Fibroblast of lung (primary cell): ENCODE measurements around the gene CCDC88C. TPM values are rescaled to one million over a fixed set of nuclear protein-coding genes. Genes with fewer than 3 reads are reported as not detected.

Experiments
- DNase-seq, 2 donors: peaks; one replicate each; pipeline versions ENCODE4 v3.0.0 to v3.0.0-alpha.2; 2010; ENCODE audit warnings: low read depth in 2 of 2
- H2AFZ ChIP-seq: 2 replicates; pipeline ENCODE4 v1.5.1; 2012; ENCODE audit warnings: low read length, control low read depth, inconsistent platforms
- H3K27ac ChIP-seq: 2 replicates; pipeline ENCODE4 v1.5.1; 2011; ENCODE audit warnings: low read length, control low read depth; ENCODE audit not compliant: insufficient read depth
- H3K27me3 ChIP-seq: 2 replicates; pipeline ENCODE4 v1.5.1; 2011; ENCODE audit warnings: mild to moderate bottlenecking, low read length; ENCODE audit not compliant: control insufficient read depth, insufficient read depth
- H3K36me3 ChIP-seq: 2 replicates; pipeline ENCODE4 v1.5.1; 2011; ENCODE audit warnings: low read length; ENCODE audit not compliant: control insufficient read depth, insufficient read depth
- H3K4me1 ChIP-seq: 2 replicates; pipeline ENCODE4 v1.5.1; 2011; ENCODE audit warnings: low read length; ENCODE audit not compliant: control insufficient read depth, insufficient read depth; ENCODE audit errors: extremely low read depth
- H3K4me2 ChIP-seq: 2 replicates; pipeline ENCODE4 v1.5.1; 2011; ENCODE audit warnings: low read length, control low read depth; ENCODE audit not compliant: insufficient read depth; ENCODE audit errors: extremely low read depth
- H3K4me3 ChIP-seq, 4 experiments: fragments of 200-600 bp in 1 of 4; sonication (generic) in 1 of 4; replicated peaks in 1 of 4; 2 replicates each; pipeline ENCODE4 v1.5.1; 2011 to 2016; ENCODE audit warnings: low read length in 4 of 4, low read depth in 3 of 4, mild to moderate bottlenecking in 3 of 4, control low read depth in 2 of 4, inconsistent platforms in 1 of 4, mixed read lengths in 1 of 4; ENCODE audit not compliant: insufficient read depth in 1 of 4; ENCODE audit errors: control extremely low read depth in 1 of 4
- H3K79me2 ChIP-seq: 2 replicates; pipeline ENCODE4 v1.5.1; 2012; ENCODE audit warnings: mild to moderate bottlenecking, low read length, inconsistent platforms; ENCODE audit not compliant: control insufficient read depth, insufficient read depth
- H3K9ac ChIP-seq: 2 replicates; pipeline ENCODE4 v1.5.1; 2011; ENCODE audit warnings: mild to moderate bottlenecking, low read length, control low read depth; ENCODE audit not compliant: insufficient read depth
- H3K9me3 ChIP-seq: 2 replicates; pipeline ENCODE4 v1.5.1; 2012; ENCODE audit warnings: low read depth, low read length; ENCODE audit not compliant: control insufficient read depth, insufficient read depth
- H4K20me1 ChIP-seq: 2 replicates; pipeline ENCODE4 v1.5.1; 2011; ENCODE audit warnings: low read length; ENCODE audit not compliant: control insufficient read depth, insufficient read depth; ENCODE audit errors: extremely low read depth
- EZH2 ChIP-seq: IDR thresholded peaks from 2 replicates; pipeline ENCODE4 v1.5.1; 2012; ENCODE audit warnings: low read length, control low read depth, mild to moderate bottlenecking; ENCODE audit errors: missing control alignments
- polyA plus RNA-seq, 2 donors: library from polyadenylated mRNA; depleted of rRNA in 1 of 2; stranded (reverse) in 1 of 2; unstranded in 1 of 2; fragments of >200 nt; gene quantifications; 2 replicates each; pipeline ENCODE4 v1.2.1, GENCODE V29; 2011 to 2012; ENCODE audit warnings: missing spikeins in 1 of 2
- total RNA-seq: library from RNA; depleted of rRNA; stranded (reverse); fragments of >200 nt; gene quantifications from 2 replicates; pipeline ENCODE4 v1.2.1, GENCODE V29; 2014
- TF ChIP-seq, protein P1 (sequence below), 2 donors: IDR thresholded peaks in 1 of 2; conservative IDR thresholded peaks in 1 of 2; 1 replicate in 1 of 2; 2 replicates in 1 of 2; pipeline ENCODE4 v1.5.1; 2011 to 2012; ENCODE audit warnings: low read length in 2 of 2, control low read depth in 1 of 2, inconsistent platforms in 1 of 2, low read depth in 1 of 2, mild to moderate bottlenecking in 1 of 2

The CCDC88C gene
- total and polyA plus RNA-seq, 2 donors (not counting 1 experiment from before 2014, with no cell fraction given): 0.02 to 0.17 TPM

DNA sequence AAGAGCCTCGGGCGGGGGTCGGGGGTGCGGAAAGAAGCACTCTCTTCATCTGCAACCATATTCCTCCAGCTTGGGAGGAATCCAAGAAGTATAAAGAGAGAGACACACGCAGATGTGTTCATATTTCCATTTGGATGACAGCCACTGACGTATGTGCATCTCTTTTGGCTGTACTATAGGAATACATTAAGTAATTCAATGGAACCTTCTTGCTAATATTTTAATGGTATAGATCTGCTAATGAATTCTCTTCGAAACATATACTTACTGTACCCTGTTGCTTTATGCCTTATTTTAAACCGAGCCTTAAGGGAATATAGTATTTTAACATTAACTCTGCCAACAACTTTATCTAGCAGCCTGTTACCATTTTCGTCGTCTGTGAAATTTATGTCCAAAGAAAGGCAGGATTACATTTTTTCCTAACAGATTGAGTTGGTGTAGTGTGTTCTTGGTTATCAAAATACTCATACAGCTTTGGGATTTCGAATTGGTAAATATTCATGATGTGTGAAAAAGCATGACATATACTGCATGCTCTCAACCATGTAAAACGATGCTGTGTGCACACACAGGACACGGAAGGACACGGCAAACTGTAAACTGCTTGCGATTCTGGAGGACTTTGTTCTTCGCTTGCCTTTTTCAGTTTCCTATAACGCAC, 84.5 kb downstream of the CCDC88C start:
- H3K9ac ChIP-seq: no peak overlapping the region
- H3K27ac ChIP-seq: no peak overlapping the region
- H4K20me1 ChIP-seq: no peaks in the 10 kb centered on the region
- H3K27me3 ChIP-seq: peaks cover 4% of the 10 kb centered on the region
- H3K4me2 ChIP-seq: no peak overlapping the region
- no peak for TF ChIP-seq EZH2
- TF ChIP-seq, protein P1, sequence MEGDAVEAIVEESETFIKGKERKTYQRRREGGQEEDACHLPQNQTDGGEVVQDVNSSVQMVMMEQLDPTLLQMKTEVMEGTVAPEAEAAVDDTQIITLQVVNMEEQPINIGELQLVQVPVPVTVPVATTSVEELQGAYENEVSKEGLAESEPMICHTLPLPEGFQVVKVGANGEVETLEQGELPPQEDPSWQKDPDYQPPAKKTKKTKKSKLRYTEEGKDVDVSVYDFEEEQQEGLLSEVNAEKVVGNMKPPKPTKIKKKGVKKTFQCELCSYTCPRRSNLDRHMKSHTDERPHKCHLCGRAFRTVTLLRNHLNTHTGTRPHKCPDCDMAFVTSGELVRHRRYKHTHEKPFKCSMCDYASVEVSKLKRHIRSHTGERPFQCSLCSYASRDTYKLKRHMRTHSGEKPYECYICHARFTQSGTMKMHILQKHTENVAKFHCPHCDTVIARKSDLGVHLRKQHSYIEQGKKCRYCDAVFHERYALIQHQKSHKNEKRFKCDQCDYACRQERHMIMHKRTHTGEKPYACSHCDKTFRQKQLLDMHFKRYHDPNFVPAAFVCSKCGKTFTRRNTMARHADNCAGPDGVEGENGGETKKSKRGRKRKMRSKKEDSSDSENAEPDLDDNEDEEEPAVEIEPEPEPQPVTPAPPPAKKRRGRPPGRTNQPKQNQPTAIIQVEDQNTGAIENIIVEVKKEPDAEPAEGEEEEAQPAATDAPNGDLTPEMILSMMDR (conservative IDR thresholded peaks at IDR 0.05 in 1 of 2, IDR thresholded peaks at IDR 0.05 in 1 of 2; ENCODE audit: low read depth in 1 of 2, low read length in 2 of 2): no peak
- H3K4me1 ChIP-seq: no peaks in the 10 kb centered on the region
- H2AFZ ChIP-seq: no peak overlapping the region
- H3K36me3 ChIP-seq: no peaks in the 10 kb centered on the region
- H3K4me3 ChIP-seq: no peak overlapping the region
- H3K79me2 ChIP-seq: no peaks in the 10 kb centered on the region
- no peaks in the 10 kb centered on the region for H3K9me3 ChIP-seq
- DNase-seq: peak in 1 of 2 donors; percentile 12

GRCh38 chr14:91332171-91332985, 85.2 kb downstream of the CCDC88C start:
- peaks cover 4% of the 10 kb centered on the region for H3K27me3 ChIP-seq
- H3K4me3 ChIP-seq: no peak overlapping the region
- no peaks in the 10 kb centered on the region for H3K4me1 ChIP-seq
- no peaks in the 10 kb centered on the region for H3K36me3 ChIP-seq
- H3K27ac ChIP-seq: no peak overlapping the region
- no peak overlapping the region for H2AFZ ChIP-seq
- no peaks in the 10 kb centered on the region for H3K9me3 ChIP-seq
- no peaks in the 10 kb centered on the region for H4K20me1 ChIP-seq
- no peak for DNase-seq
- TF ChIP-seq, protein P1 (conservative IDR thresholded peaks at IDR 0.05 in 1 of 2, IDR thresholded peaks at IDR 0.05 in 1 of 2; ENCODE audit: low read depth in 1 of 2, low read length in 2 of 2): no peak
- no peak for TF ChIP-seq EZH2
- H3K4me2 ChIP-seq: no peak overlapping the region
- H3K9ac ChIP-seq: no peak overlapping the region
- no peaks in the 10 kb centered on the region for H3K79me2 ChIP-seq

DNA sequence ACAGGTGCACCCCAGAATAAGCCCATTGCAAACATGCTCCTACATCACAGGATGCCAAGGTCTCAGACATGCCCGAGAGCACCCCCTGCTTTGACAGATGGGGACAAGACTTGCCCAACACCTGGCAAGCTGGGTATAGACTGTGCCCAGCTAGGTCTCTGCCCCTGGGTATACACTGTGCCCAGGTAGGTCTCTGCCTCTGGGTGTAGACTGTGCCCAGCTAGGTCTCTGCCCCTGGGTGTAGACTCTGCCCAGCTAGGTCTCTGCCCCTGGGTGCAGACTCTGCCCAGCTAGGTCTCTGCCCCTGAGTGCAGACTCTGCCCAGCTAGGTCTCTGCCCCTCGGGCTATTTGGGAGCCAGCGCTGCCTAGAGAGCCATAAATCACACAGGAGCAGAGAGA, 85.9 kb downstream of the CCDC88C start:
- Histone ChIP-seq H3K4me3 (no peak overlapping the region), H3K36me3 (no peaks in the 10 kb centered on the region), H3K79me2 (no peaks in the 10 kb centered on the region), H2AFZ (no peak overlapping the region), H4K20me1 (no peaks in the 10 kb centered on the region), H3K9ac (no peak overlapping the region), H3K4me2 (no peak overlapping the region), H3K27me3 (peaks cover 4% of the 10 kb centered on the region), H3K9me3 (no peaks in the 10 kb centered on the region), H3K4me1 (no peaks in the 10 kb centered on the region), H3K27ac (no peak overlapping the region)
- TF ChIP-seq, protein P1 (conservative IDR thresholded peaks at IDR 0.05 in 1 of 2, IDR thresholded peaks at IDR 0.05 in 1 of 2; ENCODE audit: low read depth in 1 of 2, low read length in 2 of 2): no peak
- no peak for TF ChIP-seq EZH2
- no peak for DNase-seq
